ENCODE measurements around the gene ATIC. TPM values are rescaled to one million over a fixed set of nuclear protein-coding genes. Genes with fewer than 3 reads are reported as not detected.
"Not testable (repeated sequence)": the region's sequence is repeated elsewhere in the genome, so short reads cannot be mapped to it uniquely, and the experiment has no call there.

The ATIC gene
- polyA plus RNA-seq, 1 donor, result 129 TPM

- DNase-seq, result no peak
- 80% methylated on average over 1 of the region's 4 CpGs for WGBS (ENCODE audit: insufficient coverage, low lambda C conversion rate)
- no peaks in the 10 kb centered on the region for H3K4me1 ChIP-seq (ENCODE audit: control insufficient read depth, insufficient read depth, low read length)
- no peaks in the 10 kb centered on the region for H3K9me3 ChIP-seq (ENCODE audit: control insufficient read depth, low read depth, low read length)
- H3K27me3 ChIP-seq (ENCODE audit: control insufficient read depth, insufficient read depth, low read length), result no peaks in the 10 kb centered on the region
- no peaks in the 10 kb centered on the region for H3K36me3 ChIP-seq (ENCODE audit: control insufficient read depth, insufficient read depth, low read length)
- H3K27ac ChIP-seq (ENCODE audit: low read length), result no peak overlapping the region
- H3K4me3 ChIP-seq (ENCODE audit: low read length), result no peak overlapping the region
Observed at GRCh38 chr2:215275824-215276223, 36.0 kb upstream of the ATIC start.

GRCh38 chr2:215277944-215278343 is 33.9 kb upstream of the ATIC start:
- H3K9me3 ChIP-seq (ENCODE audit: control insufficient read depth, low read depth, low read length), result no peaks in the 10 kb centered on the region
- WGBS (ENCODE audit: insufficient coverage, low lambda C conversion rate), result no CpG with 5 or more reads among the region's 3 CpGs
- no peaks in the 10 kb centered on the region for H3K36me3 ChIP-seq (ENCODE audit: control insufficient read depth, insufficient read depth, low read length)
- H3K27me3 ChIP-seq (ENCODE audit: control insufficient read depth, insufficient read depth, low read length), result no peaks in the 10 kb centered on the region
- DNase-seq, result no peak
- H3K27ac ChIP-seq (ENCODE audit: low read length), result no peak overlapping the region
- H3K4me1 ChIP-seq (ENCODE audit: control insufficient read depth, insufficient read depth, low read length), result no peaks in the 10 kb centered on the region
- no peak overlapping the region for H3K4me3 ChIP-seq (ENCODE audit: low read length)

DNA sequence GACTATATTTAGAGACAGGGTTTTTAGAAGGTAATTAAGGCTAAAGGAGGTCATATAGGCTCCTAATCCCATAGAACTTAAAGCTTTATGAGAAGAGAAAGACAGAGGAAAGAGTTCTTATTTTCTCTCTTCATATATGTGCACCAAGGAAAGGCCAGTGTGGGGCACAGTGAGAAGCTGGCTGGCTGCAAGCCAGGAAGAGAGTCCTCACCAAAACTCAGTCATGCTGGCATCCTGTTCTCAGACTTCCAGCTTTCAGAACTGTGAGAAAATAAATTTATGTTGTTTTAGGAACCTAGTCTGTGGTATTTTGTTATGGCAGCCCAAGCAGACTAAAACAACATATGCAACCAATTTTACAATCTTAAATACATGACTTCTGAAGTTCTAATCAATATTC is 31.5 kb upstream of the ATIC start:
- Histone ChIP-seq H3K4me3 (ENCODE audit: low read length) (no peak overlapping the region), H3K36me3 (ENCODE audit: control insufficient read depth, insufficient read depth, low read length) (no peaks in the 10 kb centered on the region), H3K4me1 (ENCODE audit: control insufficient read depth, insufficient read depth, low read length) (no peaks in the 10 kb centered on the region), H3K27ac (ENCODE audit: low read length) (no peak overlapping the region), H3K9me3 (ENCODE audit: control insufficient read depth, low read depth, low read length) (no peaks in the 10 kb centered on the region), H3K27me3 (ENCODE audit: control insufficient read depth, insufficient read depth, low read length) (no peaks in the 10 kb centered on the region)
- DNase-seq, result no peak

- Histone ChIP-seq H3K4me3 (ENCODE audit: low read length) (no peak overlapping the region), H3K36me3 (ENCODE audit: control insufficient read depth, insufficient read depth, low read length) (no peaks in the 10 kb centered on the region), H3K4me1 (ENCODE audit: control insufficient read depth, insufficient read depth, low read length) (no peaks in the 10 kb centered on the region), H3K27ac (ENCODE audit: low read length) (no peak overlapping the region), H3K27me3 (ENCODE audit: control insufficient read depth, insufficient read depth, low read length) (no peaks in the 10 kb centered on the region), H3K9me3 (ENCODE audit: control insufficient read depth, low read depth, low read length) (no peaks in the 10 kb centered on the region)
- WGBS (ENCODE audit: insufficient coverage, low lambda C conversion rate), result no CpG with 5 or more reads among the region's 1 CpG
- no peak for DNase-seq
Observed at GRCh38 chr2:215283221-215283620, 28.6 kb upstream of the ATIC start.

DNA sequence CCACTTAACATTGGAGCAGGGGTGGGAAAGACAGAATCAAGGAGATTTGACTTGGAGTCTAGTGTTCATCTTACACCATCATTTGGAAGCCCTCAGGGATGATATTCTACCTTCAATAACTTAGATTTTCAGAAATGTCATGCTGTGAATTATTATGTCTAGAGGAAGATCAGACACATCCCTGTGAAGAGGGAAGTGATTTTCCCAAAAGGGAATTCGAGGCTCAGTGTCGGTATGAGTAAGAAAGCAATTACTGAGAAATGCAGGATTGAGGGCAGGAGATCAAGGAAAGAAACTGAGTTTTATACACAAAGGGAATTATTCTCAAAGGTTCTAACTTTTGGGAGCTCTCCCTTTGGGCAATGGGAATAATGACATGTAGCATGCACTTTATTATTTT is 25.6 kb upstream of the ATIC start:
- no peaks in the 10 kb centered on the region for H3K36me3 ChIP-seq (ENCODE audit: control insufficient read depth, insufficient read depth, low read length)
- no peaks in the 10 kb centered on the region for H3K9me3 ChIP-seq (ENCODE audit: control insufficient read depth, low read depth, low read length)

GRCh38 chr2:215288112-215288815 is 23.6 kb upstream of the ATIC start:
- 83% methylated on average over 1 of the region's 6 CpGs for WGBS (ENCODE audit: insufficient coverage, low lambda C conversion rate)
- Histone ChIP-seq H3K27ac (ENCODE audit: low read length) (no peak overlapping the region), H3K27me3 (ENCODE audit: control insufficient read depth, insufficient read depth, low read length) (no peaks in the 10 kb centered on the region), H3K4me1 (ENCODE audit: control insufficient read depth, insufficient read depth, low read length) (no peaks in the 10 kb centered on the region), H3K9me3 (ENCODE audit: control insufficient read depth, low read depth, low read length) (no peaks in the 10 kb centered on the region), H3K4me3 (ENCODE audit: low read length) (no peak overlapping the region), H3K36me3 (ENCODE audit: control insufficient read depth, insufficient read depth, low read length) (no peaks in the 10 kb centered on the region)
- no peak for DNase-seq

More for the DNA sequence above, 25.6 kb upstream of the ATIC start:
- DNase-seq, result no peak
- H3K27me3 ChIP-seq (ENCODE audit: control insufficient read depth, insufficient read depth, low read length), result no peaks in the 10 kb centered on the region
- H3K4me3 ChIP-seq (ENCODE audit: low read length), result no peak overlapping the region
- no CpG with 5 or more reads among the region's 2 CpGs for WGBS (ENCODE audit: insufficient coverage, low lambda C conversion rate)
- H3K4me1 ChIP-seq (ENCODE audit: control insufficient read depth, insufficient read depth, low read length), result no peaks in the 10 kb centered on the region
- H3K27ac ChIP-seq (ENCODE audit: low read length), result no peak overlapping the region

DNA sequence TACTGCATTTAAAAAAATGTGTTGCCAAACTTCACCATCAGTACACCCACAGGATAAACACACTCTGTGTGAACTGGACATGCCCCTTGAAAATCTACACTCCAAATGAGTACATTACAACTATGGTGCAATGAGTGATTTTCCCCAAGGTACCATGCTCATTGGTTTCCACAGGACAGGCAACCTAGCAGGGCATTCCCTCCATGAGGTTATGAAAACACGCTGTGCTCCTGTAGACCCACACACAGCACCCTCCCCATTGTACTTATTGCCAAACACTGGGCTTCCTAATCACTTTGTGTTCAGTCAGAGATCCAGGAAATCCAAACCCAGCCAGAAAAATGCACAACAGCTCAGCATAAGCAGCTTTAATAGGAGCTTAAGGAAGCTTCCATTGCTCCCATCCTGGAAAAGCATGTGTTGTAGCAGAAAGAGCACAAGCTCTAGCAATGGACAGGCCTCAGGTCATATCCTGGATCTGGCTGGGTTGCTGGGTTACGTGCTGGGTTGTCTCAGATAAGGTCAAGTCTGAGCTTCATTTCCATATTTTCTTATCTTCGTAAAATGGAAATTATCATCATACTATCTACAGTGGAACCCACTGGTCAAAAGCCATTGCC is 20.8 kb upstream of the ATIC start:
- no CpG with 5 or more reads among the region's 3 CpGs for WGBS (ENCODE audit: insufficient coverage, low lambda C conversion rate)
- no peaks in the 10 kb centered on the region for H3K27me3 ChIP-seq (ENCODE audit: control insufficient read depth, insufficient read depth, low read length)
- peak in 1 of 2 donors; percentile 12 for DNase-seq
- no peaks in the 10 kb centered on the region for H3K36me3 ChIP-seq (ENCODE audit: control insufficient read depth, insufficient read depth, low read length)
- no peaks in the 10 kb centered on the region for H3K9me3 ChIP-seq (ENCODE audit: control insufficient read depth, low read depth, low read length)
- H3K27ac ChIP-seq (ENCODE audit: low read length), result no peak overlapping the region
- peaks cover 4% of the 10 kb centered on the region for H3K4me1 ChIP-seq (ENCODE audit: control insufficient read depth, insufficient read depth, low read length)
- H3K4me3 ChIP-seq (ENCODE audit: low read length), result no peak overlapping the region

DNA sequence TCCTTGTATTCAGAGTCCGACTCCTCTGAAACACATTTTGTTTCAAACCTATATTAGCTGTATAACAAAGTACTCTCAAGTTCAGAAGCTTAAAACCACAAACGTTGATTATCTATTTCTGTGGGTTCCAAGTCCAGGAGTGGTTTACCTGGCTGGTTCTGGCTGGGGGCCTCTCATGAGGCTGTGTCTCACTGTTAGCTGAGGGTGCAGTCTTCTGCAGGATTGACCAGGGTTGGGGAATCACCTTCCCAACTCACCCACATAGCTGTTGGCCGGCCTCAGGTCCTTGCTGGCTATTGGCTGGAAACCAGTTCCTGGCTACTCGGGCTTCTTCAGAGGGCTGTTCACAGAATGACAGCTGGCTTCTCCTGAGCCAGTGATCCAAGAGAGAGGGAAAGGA is 18.0 kb upstream of the ATIC start:
- Histone ChIP-seq H3K27ac (ENCODE audit: low read length) (peak overlapping the region; percentile 52), H3K4me3 (ENCODE audit: low read length) (no peak overlapping the region), H3K36me3 (ENCODE audit: control insufficient read depth, insufficient read depth, low read length) (no peaks in the 10 kb centered on the region), H3K27me3 (ENCODE audit: control insufficient read depth, insufficient read depth, low read length) (no peaks in the 10 kb centered on the region), H3K4me1 (ENCODE audit: control insufficient read depth, insufficient read depth, low read length) (peaks cover 4% of the 10 kb centered on the region), H3K9me3 (ENCODE audit: control insufficient read depth, low read depth, low read length) (no peaks in the 10 kb centered on the region)
- WGBS (ENCODE audit: insufficient coverage, low lambda C conversion rate), result no CpG with 5 or more reads among the region's 4 CpGs
- DNase-seq, result peak; percentile 51 to 87

DNA sequence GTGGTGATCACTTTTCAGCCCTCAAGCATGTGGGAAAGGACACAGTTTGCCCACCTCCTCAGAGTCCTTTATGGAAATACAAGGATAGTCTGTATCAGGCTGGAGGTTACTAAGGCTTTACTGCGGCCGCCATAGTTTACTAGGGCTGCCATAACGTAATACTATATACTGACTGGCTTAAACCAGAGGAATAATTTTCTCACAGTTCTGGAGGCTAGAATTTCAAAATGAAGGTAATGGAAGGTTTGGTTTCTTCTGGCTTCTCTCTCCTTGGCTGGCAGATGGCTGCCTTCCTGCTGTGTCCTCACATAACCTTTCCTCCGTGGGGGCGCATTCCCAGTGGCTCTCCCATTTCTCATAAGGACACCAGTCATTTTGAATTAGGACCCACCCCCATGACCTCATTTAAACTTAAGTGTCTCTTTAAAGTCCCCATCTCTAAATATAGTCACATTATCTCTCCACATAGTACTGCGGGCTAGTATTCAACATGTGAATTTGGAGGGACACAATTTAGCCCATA is 12.5 kb upstream of the ATIC start:
- Histone ChIP-seq H3K27ac (ENCODE audit: low read length) (no peak overlapping the region), H3K27me3 (ENCODE audit: control insufficient read depth, insufficient read depth, low read length) (no peaks in the 10 kb centered on the region), H3K9me3 (ENCODE audit: control insufficient read depth, low read depth, low read length) (peaks cover 4% of the 10 kb centered on the region), H3K4me1 (ENCODE audit: control insufficient read depth, insufficient read depth, low read length) (no peaks in the 10 kb centered on the region), H3K4me3 (ENCODE audit: low read length) (no peak overlapping the region), H3K36me3 (ENCODE audit: control insufficient read depth, insufficient read depth, low read length) (no peaks in the 10 kb centered on the region)
- no CpG with 5 or more reads among the region's 6 CpGs for WGBS (ENCODE audit: insufficient coverage, low lambda C conversion rate)
- no peak for DNase-seq

GRCh38 chr2:215301994-215302393 is 9.9 kb upstream of the ATIC start:
- no peaks in the 10 kb centered on the region for H3K4me1 ChIP-seq (ENCODE audit: control insufficient read depth, insufficient read depth, low read length)
- no CpG with 5 or more reads among the region's 2 CpGs for WGBS (ENCODE audit: insufficient coverage, low lambda C conversion rate)
- no peak overlapping the region for H3K27ac ChIP-seq (ENCODE audit: low read length)

DNA sequence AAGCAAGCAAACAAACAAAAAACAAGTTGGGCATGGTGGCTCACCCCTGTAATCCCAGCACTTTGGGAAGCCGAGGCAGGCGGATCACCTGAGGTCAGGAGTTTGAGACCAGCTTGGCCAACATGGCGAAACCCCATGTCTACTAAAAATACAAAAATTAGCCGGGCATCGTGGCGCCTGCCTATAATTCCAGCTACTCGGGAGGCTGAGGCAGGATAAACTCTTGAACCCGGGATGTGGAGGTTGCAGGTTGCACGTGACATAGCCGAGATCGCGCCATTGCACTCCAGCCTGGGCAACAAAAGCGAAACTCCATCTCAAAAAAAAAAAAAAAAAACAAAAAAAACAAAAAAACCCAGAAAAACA is 617 bp upstream of the ATIC start:
- Histone ChIP-seq H3K4me3 (ENCODE audit: low read length) (peak overlapping the region; percentile 67), H3K27ac (ENCODE audit: low read length) (peak overlapping the region; percentile 86)
- DNase-seq; H3K36me3 ChIP-seq (ENCODE audit: control insufficient read depth, insufficient read depth, low read length); H3K4me1 ChIP-seq (ENCODE audit: control insufficient read depth, insufficient read depth, low read length); H3K27me3 ChIP-seq (ENCODE audit: control insufficient read depth, insufficient read depth, low read length); H3K9me3 ChIP-seq (ENCODE audit: control insufficient read depth, low read depth, low read length): not testable (repeated sequence)
- WGBS (ENCODE audit: insufficient coverage, low lambda C conversion rate), result 63% methylated on average over 5 of the region's 13 CpGs

More at GRCh38 chr2:215301994-215302393, 9.9 kb upstream of the ATIC start:
- peaks cover 4% of the 10 kb centered on the region for H3K9me3 ChIP-seq (ENCODE audit: control insufficient read depth, low read depth, low read length)
- no peak overlapping the region for H3K4me3 ChIP-seq (ENCODE audit: low read length)
- H3K27me3 ChIP-seq (ENCODE audit: control insufficient read depth, insufficient read depth, low read length), result no peaks in the 10 kb centered on the region
- no peak for DNase-seq
- H3K36me3 ChIP-seq (ENCODE audit: control insufficient read depth, insufficient read depth, low read length), result no peaks in the 10 kb centered on the region

Measured in large intestine (tissue), 3 donors.